ENCODE data around the gene MCRIP1.

- no peak for TF ChIP-seq CTCF (IDR thresholded peaks at IDR 0.05)
- no peak for TF ChIP-seq POLR2A (IDR thresholded peaks at IDR 0.05)
Observed at GRCh38 chr17:81823820-81824550, 9.1 kb downstream of the MCRIP1 start.

All from thyroid gland (tissue), 4 donors.